HepG2 (cell line): ENCODE measurements around the gene SMARCC1. TPM values are rescaled to one million over a fixed set of nuclear protein-coding genes. Genes with fewer than 3 reads are reported as not detected.

Experiments
- DPF2 ChIP-seq: sonication (generic); formaldehyde crosslinking; IDR thresholded peaks from 2 replicates; pipeline ENCODE4 v1.4.0; 2020; ENCODE audit warnings: mild to moderate bottlenecking, low read depth, missing genetic modification reagents, borderline replicate concordance
- ISX ChIP-seq: sonication (generic); formaldehyde crosslinking; conservative IDR thresholded peaks from 2 replicates; pipeline ENCODE4 v1.5.0; 2020; ENCODE audit warnings: missing genetic modification reagents
- KLF13 ChIP-seq: sonication (generic); formaldehyde crosslinking; IDR thresholded peaks from 2 replicates; pipeline ENCODE4 v1.4.0; 2020; ENCODE audit warnings: mild to moderate bottlenecking, missing genetic modification reagents
- NFYC ChIP-seq: IDR thresholded peaks from 2 replicates; pipeline ENCODE4 v1.6.1; 2016; ENCODE audit warnings: missing genetic modification reagents, missing compliant biosample characterization
- PAWR ChIP-seq: sonication (generic); formaldehyde crosslinking; IDR thresholded peaks from 2 replicates; pipeline ENCODE4 v1.4.0; 2020; ENCODE audit warnings: missing genetic modification reagents, mild to moderate bottlenecking, borderline replicate concordance
- PHF5A ChIP-seq: IDR thresholded peaks from one replicate; pipeline ENCODE4 v1.6.1; 2018; ENCODE audit warnings: low read depth, missing genetic modification reagents; ENCODE audit not compliant: unreplicated experiment
- PPARG ChIP-seq: conservative IDR thresholded peaks from 2 replicates; pipeline ENCODE4 v1.6.1; 2016; ENCODE audit warnings: missing biosample characterization, missing genetic modification reagents
- RFXAP ChIP-seq: sonication (generic); formaldehyde crosslinking; IDR thresholded peaks from 2 replicates; pipeline ENCODE4 v1.4.0; 2020; ENCODE audit warnings: missing genetic modification reagents, borderline replicate concordance
- SAFB2 ChIP-seq: sonication (generic); formaldehyde crosslinking; IDR thresholded peaks from 2 replicates; pipeline ENCODE4 v1.5.1; 2020; ENCODE audit warnings: missing genetic modification reagents, low read depth, mild to moderate bottlenecking, borderline replicate concordance
- SIX1 ChIP-seq: sonication (generic); formaldehyde crosslinking; IDR thresholded peaks from 2 replicates; pipeline ENCODE4 v1.4.0; 2020; ENCODE audit warnings: missing genetic modification reagents, borderline replicate concordance
- SRF ChIP-seq: IDR thresholded peaks from 2 replicates; pipeline ENCODE4 v1.6.1; 2011; ENCODE audit warnings: mild to moderate bottlenecking, low read depth, low read length, moderate library complexity
- TARDBP ChIP-seq: sonication (generic); formaldehyde crosslinking; IDR thresholded peaks from 2 replicates; pipeline ENCODE4 v1.8.0; 2022; ENCODE audit warnings: mild to moderate bottlenecking, missing genetic modification reagents
- TOPORS ChIP-seq: sonication (generic); formaldehyde crosslinking; IDR thresholded peaks from 2 replicates; pipeline ENCODE4 v1.8.0; 2023; ENCODE audit warnings: mild to moderate bottlenecking, missing genetic modification reagents
- ZFP36L2 ChIP-seq: sonication (generic); formaldehyde crosslinking; IDR thresholded peaks from 2 replicates; pipeline ENCODE4 v1.4.0; 2020; ENCODE audit warnings: missing genetic modification reagents
- ZMAT3 ChIP-seq: sonication (generic); formaldehyde crosslinking; conservative IDR thresholded peaks from 2 replicates; pipeline ENCODE4 v1.7.0; 2021; ENCODE audit warnings: missing genetic modification reagents
- ZNF646 ChIP-seq: sonication (generic); formaldehyde crosslinking; IDR thresholded peaks from 2 replicates; pipeline ENCODE4 v1.9.0; 2021; ENCODE audit warnings: mild to moderate bottlenecking, missing genetic modification reagents
- ZNF652 ChIP-seq: IDR thresholded peaks from 2 replicates; pipeline ENCODE4 v1.6.1; 2016; ENCODE audit warnings: low read depth, borderline replicate concordance
- ZNF770 ChIP-seq: sonication (generic); formaldehyde crosslinking; IDR thresholded peaks from 2 replicates; pipeline ENCODE4 v1.5.0; 2020; ENCODE audit warnings: mild to moderate bottlenecking, missing genetic modification reagents
- ZNF841 ChIP-seq: sonication (generic); formaldehyde crosslinking; IDR thresholded peaks from 2 replicates; pipeline ENCODE4 v1.8.1; 2023; ENCODE audit warnings: missing genetic modification reagents, borderline replicate concordance
- polyA plus RNA-seq, 8 experiments: library from polyadenylated mRNA; depleted of rRNA in 3 of 8; stranded (reverse) in 7 of 8; unstranded in 1 of 8; fragments of >200 nt; fragmentation: Illumina TruSeq in 4 of 8; extraction: Trizol in 4 of 8; gene quantifications; 2 replicates each; pipeline versions ENCODE4 v1.2.1 to v1.2.3, GENCODE V29; 2011 to 2016; ENCODE audit warnings: low read depth in 4 of 8, missing spikeins in 1 of 8, mixed read lengths in 1 of 8; ENCODE audit not compliant: insufficient read depth in 1 of 8
- total RNA-seq, 5 experiments: library from RNA; depleted of rRNA; stranded (reverse); fragments of >200 nt; fragmentation: Illumina TruSeq; extraction: Trizol; gene quantifications; 2 replicates each; pipeline ENCODE4 v1.2.3, GENCODE V29; 2016; ENCODE audit warnings: low read depth in 1 of 5

The SMARCC1 gene
- total and polyA plus RNA-seq, 2 of the 13 experiments (the other 11 are each of a cell fraction or from before 2014, with no cell fraction given) = 47.9 to 58.4 TPM

GRCh38 chr3:47824541-47825473, 43.1 kb upstream of the SMARCC1 start (continued):
- TF ChIP-seq RFXAP (CRISPR knock-in tag) (no peak), SAFB2 (CRISPR knock-in tag) (peak; percentile 78; the same call in 1 of the 2 replicates), PHF5A (CRISPR knock-in tag) (peak; percentile 28), ZNF841 (CRISPR knock-in tag) (peak; percentile 20; the same call in 1 of the 2 replicates), DPF2 (CRISPR knock-in tag) (no peak), SRF (no peak), KLF13 (CRISPR knock-in tag) (no peak), SIX1 (CRISPR knock-in tag) (no peak), TOPORS (CRISPR knock-in tag) (peak; percentile 84; the same call in 1 of the 2 replicates), TARDBP (CRISPR knock-in tag) (peak; percentile 79), ZNF652 (no peak), ISX (no peak), ZMAT3 (CRISPR knock-in tag) (peak; percentile 98), ZFP36L2 (CRISPR knock-in tag) (no peak), ZNF646 (CRISPR knock-in tag) (no peak), NFYC (CRISPR knock-in tag) (no peak), ZNF770 (CRISPR knock-in tag) (peak; percentile 66), PPARG (peak; percentile 73), PAWR (CRISPR knock-in tag) (0 out of 2 replicates have a peak, but pooled peaks have one; percentile 44)
